Mesodermal cell (in vitro differentiated cells): ENCODE data around the gene SH2B3. TPM values are rescaled to one million over a fixed set of nuclear protein-coding genes. Genes with fewer than 3 reads are reported as not detected.

ENCODE experiments used
- H3K27ac ChIP-seq: 2 replicates; pipeline ENCODE4 v1.7.0; 2013; ENCODE audit warnings: mild to moderate bottlenecking, low read depth, low read length, moderate library complexity; ENCODE audit not compliant: severe bottlenecking
- H3K36me3 ChIP-seq: 2 replicates; pipeline ENCODE4 v1.7.1; 2013; ENCODE audit warnings: mild to moderate bottlenecking, low read length, moderate library complexity; ENCODE audit not compliant: control insufficient read depth, insufficient read depth
- H3K4me1 ChIP-seq: one replicate; pipeline ENCODE4 v1.7.1; 2013; ENCODE audit warnings: mild to moderate bottlenecking, low read length; ENCODE audit not compliant: insufficient read depth, control insufficient read depth, poor library complexity, severe bottlenecking
- H3K4me3 ChIP-seq: 2 replicates; pipeline ENCODE4 v1.7.0; 2013; ENCODE audit warnings: low read length, control low read depth, mild to moderate bottlenecking; ENCODE audit not compliant: insufficient read depth, poor library complexity, severe bottlenecking; ENCODE audit errors: extremely low read depth
- H3K9me3 ChIP-seq: 2 replicates; pipeline ENCODE4 v1.7.1; 2013; ENCODE audit warnings: mild to moderate bottlenecking, low read length, moderate library complexity; ENCODE audit not compliant: control insufficient read depth
- WGBS, 2 experiments: methylation state at CpG; one replicate each; pipeline ENCODE4 v1.1.5; 2013; ENCODE audit warnings: missing lambda C conversion rate in 2 of 2; ENCODE audit not compliant: insufficient coverage in 2 of 2; 5-methylcytosine and 5-hydroxymethylcytosine counted together
- polyA plus RNA-seq, 2 experiments: library from polyadenylated mRNA; stranded (reverse); fragments of 50-300 nt; gene quantifications; one replicate each; pipeline ENCODE4 v1.2.3, GENCODE V29; 2013

SH2B3 gene
- polyA plus RNA-seq (2013, experiment 1 of 2) = 25.4 TPM
- polyA plus RNA-seq (2013, experiment 2 of 2) = 21.4 TPM

- Histone ChIP-seq H3K9me3 (no peaks in the 10 kb centered on the region), H3K4me3 (peak within 1 kb of the TSS; percentile 90), H3K4me1 (peaks cover 51% of the 10 kb centered on the region), H3K36me3 (peaks cover 6% of the 10 kb centered on the region), H3K27ac (peak within 1 kb of the TSS; percentile 98)
- 0% methylated on average over 41 to 48 of the region's 80 CpGs for WGBS, 2 experiments
Measured at GRCh38 chr12:111405859-111406473, at the start of gene SH2B3. Gene SH2B3, plus strand, starts transcription at chr12:111405923. Its CDS starts 12,223 bp downstream, at chr12:111418146.

- no peak overlapping the region for H3K27ac ChIP-seq
- 89 to 96% methylated on average over 4 to 9 of the region's 11 CpGs for WGBS, 2 experiments
Measured at GRCh38 chr12:111359231-111359913, 46.4 kb upstream of the SH2B3 start.

GRCh38 chr12:111359914-111360276, 45.8 kb upstream of the SH2B3 start:
- Histone ChIP-seq H3K4me1 (peaks cover 10% of the 10 kb centered on the region), H3K36me3 (peaks cover 13% of the 10 kb centered on the region), H3K27ac (no peak overlapping the region), H3K9me3 (no peaks in the 10 kb centered on the region), H3K4me3 (no peak overlapping the region)
- WGBS, 2 experiments = 89 to 90% methylated on average over 5 of the region's 5 CpGs

More at GRCh38 chr12:111359231-111359913, 46.4 kb upstream of the SH2B3 start:
- no peaks in the 10 kb centered on the region for H3K9me3 ChIP-seq
- peaks cover 10% of the 10 kb centered on the region for H3K4me1 ChIP-seq
- H3K4me3 ChIP-seq = no peak overlapping the region
- H3K36me3 ChIP-seq = peaks cover 9% of the 10 kb centered on the region

- Histone ChIP-seq H3K4me3 (no peak overlapping the region), H3K9me3 (no peaks in the 10 kb centered on the region), H3K36me3 (peaks cover 15% of the 10 kb centered on the region), H3K4me1 (peaks cover 10% of the 10 kb centered on the region), H3K27ac (no peak overlapping the region)
- WGBS, 2 experiments = 88 to 98% methylated on average over 6 to 8 of the region's 9 CpGs
Measured at GRCh38 chr12:111360325-111360930, 45.3 kb upstream of the SH2B3 start.

GRCh38 chr12:111361073-111361716, 44.5 kb upstream of the SH2B3 start:
- Histone ChIP-seq H3K9me3 (no peaks in the 10 kb centered on the region), H3K4me1 (peaks cover 10% of the 10 kb centered on the region), H3K27ac (no peak overlapping the region), H3K36me3 (peaks cover 22% of the 10 kb centered on the region), H3K4me3 (no peak overlapping the region)
- WGBS, 2 experiments = 92 to 93% methylated on average over 9 of the region's 13 CpGs

- peaks cover 10% of the 10 kb centered on the region for H3K4me1 ChIP-seq
- 88 to 91% methylated on average over 11 to 15 of the region's 18 CpGs for WGBS, 2 experiments
- no peak overlapping the region for H3K4me3 ChIP-seq
- peaks cover 23% of the 10 kb centered on the region for H3K36me3 ChIP-seq
- no peaks in the 10 kb centered on the region for H3K9me3 ChIP-seq
- no peak overlapping the region for H3K27ac ChIP-seq
Measured at GRCh38 chr12:111361717-111362576, 43.8 kb upstream of the SH2B3 start.

- Histone ChIP-seq H3K9me3 (no peaks in the 10 kb centered on the region), H3K4me1 (peaks cover 16% of the 10 kb centered on the region), H3K4me3 (no peak overlapping the region), H3K27ac (no peak overlapping the region), H3K36me3 (peaks cover 23% of the 10 kb centered on the region)
- 96 to 98% methylated on average over 43 to 55 of the region's 59 CpGs for WGBS, 2 experiments
Measured at GRCh38 chr12:111362687-111363475, 42.8 kb upstream of the SH2B3 start.

GRCh38 chr12:111363578-111363977, 42.1 kb upstream of the SH2B3 start:
- Histone ChIP-seq H3K36me3 (peaks cover 23% of the 10 kb centered on the region), H3K27ac (no peak overlapping the region), H3K4me3 (no peak overlapping the region), H3K4me1 (peaks cover 18% of the 10 kb centered on the region), H3K9me3 (no peaks in the 10 kb centered on the region)
- 83 to 93% methylated on average over 3 of the region's 3 CpGs for WGBS, 2 experiments

GRCh38 chr12:111366075-111366474, 39.6 kb upstream of the SH2B3 start:
- Histone ChIP-seq H3K36me3 (peaks cover 23% of the 10 kb centered on the region), H3K9me3 (no peaks in the 10 kb centered on the region), H3K4me3 (no peak overlapping the region), H3K4me1 (peaks cover 18% of the 10 kb centered on the region), H3K27ac (no peak overlapping the region)
- 97 to 98% methylated on average over 10 of the region's 10 CpGs for WGBS, 2 experiments
